HepG2 (cell line): Measurements from ENCODE around the gene ZMYND19. TPM values are rescaled to one million over a fixed set of nuclear protein-coding genes. Genes with fewer than 3 reads are reported as not detected.

ENCODE experiments used
- CREBL2 ChIP-seq: sonication (generic); formaldehyde crosslinking; IDR thresholded peaks from 2 replicates; pipeline ENCODE4 v1.8.1; 2023; ENCODE audit warnings: missing genetic modification reagents, mild to moderate bottlenecking, borderline replicate concordance
- FOSL1 ChIP-seq: sonication (generic); formaldehyde crosslinking; IDR thresholded peaks from 2 replicates; pipeline ENCODE4 v1.9.0; 2021; ENCODE audit warnings: missing genetic modification reagents, borderline replicate concordance
- GATAD1 ChIP-seq: IDR thresholded peaks from 2 replicates; pipeline ENCODE4 v1.6.1; 2016; ENCODE audit warnings: missing genetic modification reagents, missing compliant biosample characterization
- GTF2F1 ChIP-seq: fragments of 150-350 bp; IDR thresholded peaks from 2 replicates; pipeline ENCODE4 v1.6.1; 2014; ENCODE audit warnings: low read length
- MAZ ChIP-seq, 2 experiments: sonication (generic) in 1 of 2; formaldehyde crosslinking in 1 of 2; IDR thresholded peaks; 2 replicates each; pipeline versions ENCODE4 v1.5.0 to v1.6.1; 2012 to 2020; ENCODE audit warnings: low read depth in 2 of 2, mild to moderate bottlenecking in 2 of 2, borderline replicate concordance in 1 of 2, improper control_type of control experiment in 1 of 2, low read length in 1 of 2, missing genetic modification reagents in 1 of 2, moderate library complexity in 1 of 2
- MED13 ChIP-seq: sonication (generic); formaldehyde crosslinking; IDR thresholded peaks from 2 replicates; pipeline ENCODE4 v1.5.0; 2020; ENCODE audit warnings: missing genetic modification reagents
- MYC ChIP-seq: sonication (generic); formaldehyde crosslinking; IDR thresholded peaks from 2 replicates; pipeline ENCODE4 v1.9.0; 2021; ENCODE audit warnings: missing genetic modification reagents, borderline replicate concordance
- NFYB ChIP-seq: sonication (generic); formaldehyde crosslinking; IDR thresholded peaks from 2 replicates; pipeline ENCODE4 v1.4.0; 2020; ENCODE audit warnings: missing genetic modification reagents
- RERE ChIP-seq: IDR thresholded peaks from 2 replicates; pipeline ENCODE4 v1.6.1; 2016; ENCODE audit warnings: low read depth, missing genetic modification reagents, missing compliant biosample characterization
- SAP130 ChIP-seq: IDR thresholded peaks from 2 replicates; pipeline ENCODE4 v1.6.1; 2016; ENCODE audit warnings: low read depth
- SMARCC2 ChIP-seq: fragments of 450-650 bp; IDR thresholded peaks from 2 replicates; pipeline ENCODE4 v1.6.1; 2017; ENCODE audit warnings: antibody characterized with exemption, mild to moderate bottlenecking
- TCF7L2 ChIP-seq: IDR thresholded peaks from 2 replicates; pipeline ENCODE4 v1.6.1; 2011; ENCODE audit warnings: mild to moderate bottlenecking, low read depth, low read length, moderate library complexity
- ZFP91 ChIP-seq: sonication (generic); formaldehyde crosslinking; IDR thresholded peaks from 2 replicates; pipeline ENCODE4 v1.9.0; 2022; ENCODE audit warnings: missing genetic modification reagents, mild to moderate bottlenecking, borderline replicate concordance
- ZNF18 ChIP-seq: sonication (generic); formaldehyde crosslinking; IDR thresholded peaks from 2 replicates; pipeline ENCODE4 v1.8.0; 2022; ENCODE audit warnings: mild to moderate bottlenecking, missing genetic modification reagents; ENCODE audit not compliant: insufficient replicate concordance
- ZNF232 ChIP-seq: sonication (generic); formaldehyde crosslinking; IDR thresholded peaks from 2 replicates; pipeline ENCODE4 v1.4.0; 2020; ENCODE audit warnings: missing genetic modification reagents, borderline replicate concordance
- ZNF234 ChIP-seq: sonication (generic); formaldehyde crosslinking; conservative IDR thresholded peaks from 2 replicates; pipeline ENCODE4 v1.5.1; 2020; ENCODE audit warnings: mild to moderate bottlenecking, missing genetic modification reagents
- ZNF75D ChIP-seq: sonication (generic); formaldehyde crosslinking; IDR thresholded peaks from 2 replicates; pipeline ENCODE4 v1.8.1; 2023; ENCODE audit warnings: missing genetic modification reagents, mild to moderate bottlenecking, borderline replicate concordance
- ZNF773 ChIP-seq: sonication (generic); formaldehyde crosslinking; IDR thresholded peaks from 2 replicates; pipeline ENCODE4 v1.4.0; 2020; ENCODE audit warnings: missing genetic modification reagents, borderline replicate concordance
- polyA plus RNA-seq, 8 experiments: library from polyadenylated mRNA; depleted of rRNA in 3 of 8; stranded (reverse) in 7 of 8; unstranded in 1 of 8; fragments of >200 nt; fragmentation: Illumina TruSeq in 4 of 8; extraction: Trizol in 4 of 8; gene quantifications; 2 replicates each; pipeline versions ENCODE4 v1.2.1 to v1.2.3, GENCODE V29; 2011 to 2016; ENCODE audit warnings: low read depth in 4 of 8, missing spikeins in 1 of 8, mixed read lengths in 1 of 8; ENCODE audit not compliant: insufficient read depth in 1 of 8
- total RNA-seq, 5 experiments: library from RNA; depleted of rRNA; stranded (reverse); fragments of >200 nt; fragmentation: Illumina TruSeq; extraction: Trizol; gene quantifications; 2 replicates each; pipeline ENCODE4 v1.2.3, GENCODE V29; 2016; ENCODE audit warnings: low read depth in 1 of 5

The ZMYND19 gene
- total and polyA plus RNA-seq, 2 of the 13 experiments (the other 11 are each of a cell fraction or from before 2014, with no cell fraction given), result 21.3 to 38.7 TPM

- TF ChIP-seq RERE (CRISPR knock-in tag) (no peak), NFYB (peak; percentile 85), FOSL1 (CRISPR knock-in tag) (no peak), MAZ (IDR thresholded peaks at IDR 0.05; ENCODE audit: borderline replicate concordance, low read depth, low read length) (peak; percentile 36; the same call in 1 of the 2 replicates), MAZ (CRISPR knock-in tag; IDR thresholded peaks at IDR 0.05; ENCODE audit: low read depth) (peak; percentile 77), TCF7L2 (no peak), GATAD1 (CRISPR knock-in tag) (peak; percentile 85), GTF2F1 (no peak), ZFP91 (CRISPR knock-in tag) (0 out of 2 replicates have a peak, but pooled peaks have one; percentile 18), MYC (peak; percentile 54; the same call in 1 of the 2 replicates), SAP130 (CRISPR knock-in tag) (peak; percentile 84), ZNF232 (CRISPR knock-in tag) (0 out of 2 replicates have a peak, but pooled peaks have one; percentile 12), ZNF234 (CRISPR knock-in tag) (0 out of 2 replicates have a peak, but pooled peaks have one; percentile 75), ZNF773 (no peak), MED13 (CRISPR knock-in tag) (peak; percentile 44; the same call in 1 of the 2 replicates), ZNF18 (CRISPR knock-in tag) (no peak), SMARCC2 (no peak), CREBL2 (CRISPR knock-in tag) (no peak), ZNF75D (CRISPR knock-in tag) (no peak)
Observed at GRCh38 chr9:137551264-137552021, 38.9 kb downstream of the ZMYND19 start, which contains the start of gene MRPL41 (continued).
